NCI-H1930 (cell line): ENCODE measurements around the gene SLC5A3.

ENCODE experiments used
- DNase-seq, 2 experiments: peaks; one replicate each; lab custom pipeline; 2025; lab: John Stamatoyannopoulos, UW

SLC5A3 gene

GRCh38 chr21:34071683-34072082, 1.7 kb upstream of the SLC5A3 start:
- DNase-seq = no peak

GRCh38 chr21:34072145-34073031, 990 bp upstream of the SLC5A3 start:
- no peak for DNase-seq

- DNase-seq = no peak
These were observed 438 bp downstream of the SLC5A3 start for GRCh38 chr21:34073749-34074282.

- DNase-seq = no peak
These were observed 1.1 kb downstream of the SLC5A3 start for GRCh38 chr21:34074283-34075090.

- no peak for DNase-seq
These were observed 1.7 kb downstream of the SLC5A3 start for GRCh38 chr21:34075091-34075425.

- no peak for DNase-seq
These were observed 2.6 kb downstream of the SLC5A3 start for GRCh38 chr21:34075760-34076660.

- DNase-seq = no peak
These were observed 3.5 kb downstream of the SLC5A3 start for GRCh38 chr21:34076835-34077234.

- no peak for DNase-seq
These were observed 4.5 kb downstream of the SLC5A3 start for GRCh38 chr21:34077888-34078287.

GRCh38 chr21:34078915-34079314, 5.5 kb downstream of the SLC5A3 start:
- DNase-seq = no peak

- no peak for DNase-seq
These were observed 7.3 kb downstream of the SLC5A3 start for GRCh38 chr21:34080710-34081109.

GRCh38 chr21:34082769-34083168, 9.4 kb downstream of the SLC5A3 start:
- DNase-seq = no peak

GRCh38 chr21:34083357-34083756, 10.0 kb downstream of the SLC5A3 start:
- DNase-seq = no peak

- no peak for DNase-seq
These were observed 11.8 kb downstream of the SLC5A3 start for GRCh38 chr21:34085129-34085528.

GRCh38 chr21:34086887-34087306, 13.5 kb downstream of the SLC5A3 start:
- DNase-seq = no peak

- no peak for DNase-seq
These were observed 15.4 kb downstream of the SLC5A3 start for GRCh38 chr21:34088752-34089151.

GRCh38 chr21:34091032-34091431, 17.7 kb downstream of the SLC5A3 start:
- DNase-seq = no peak

- DNase-seq = no peak
These were observed 18.2 kb downstream of the SLC5A3 start for GRCh38 chr21:34091607-34092006.

GRCh38 chr21:34092262-34092921, 19.0 kb downstream of the SLC5A3 start:
- no peak for DNase-seq

GRCh38 chr21:34093083-34093482, 19.7 kb downstream of the SLC5A3 start:
- DNase-seq = no peak

- DNase-seq = no peak
These were observed 21.6 kb downstream of the SLC5A3 start for GRCh38 chr21:34094949-34095348.

- DNase-seq = no peak
These were observed 24.1 kb downstream of the SLC5A3 start for GRCh38 chr21:34097442-34097841.
